Effector CD4-positive, alpha-beta T cell (primary cell): ENCODE data around the gene PLEKHS1.
"Not testable (repeated sequence)": the region's sequence is repeated elsewhere in the genome, so short reads cannot be mapped to it uniquely, and the experiment has no call there.

Experiments used
- DNase-seq: peaks from one replicate; pipeline ENCODE4 v3.0.0-alpha.2; 2020

PLEKHS1 gene

GRCh38 chr10:113742466-113742865 is 9.0 kb upstream of the PLEKHS1 start:
- DNase-seq, result no peak

GRCh38 chr10:113743594-113743993 is 7.9 kb upstream of the PLEKHS1 start:
- DNase-seq, result no peak

GRCh38 chr10:113745374-113745773 is 6.1 kb upstream of the PLEKHS1 start:
- DNase-seq, result no peak

- no peak for DNase-seq
Observed at GRCh38 chr10:113746217-113746957, 5.1 kb upstream of the PLEKHS1 start.

- no peak for DNase-seq
Observed at GRCh38 chr10:113752553-113752952, 1.1 kb downstream of the PLEKHS1 start.

GRCh38 chr10:113753020-113753692 is 1.7 kb downstream of the PLEKHS1 start:
- DNase-seq, result no peak

- DNase-seq, result no peak
Observed at GRCh38 chr10:113754125-113754524, 2.6 kb downstream of the PLEKHS1 start.

GRCh38 chr10:113754768-113755167 is 3.3 kb downstream of the PLEKHS1 start:
- no peak for DNase-seq

GRCh38 chr10:113756940-113757543 is 5.6 kb downstream of the PLEKHS1 start:
- no peak for DNase-seq

- no peak for DNase-seq
Observed at GRCh38 chr10:113762083-113762482, 10.6 kb downstream of the PLEKHS1 start.

- no peak for DNase-seq
Observed at GRCh38 chr10:113764582-113764981, 13.1 kb downstream of the PLEKHS1 start.

- DNase-seq, result no peak
Observed at GRCh38 chr10:113765910-113766309, 14.4 kb downstream of the PLEKHS1 start.

GRCh38 chr10:113767222-113767621 is 15.7 kb downstream of the PLEKHS1 start:
- no peak for DNase-seq

GRCh38 chr10:113770346-113770745 is 18.9 kb downstream of the PLEKHS1 start:
- no peak for DNase-seq

- DNase-seq, result not testable (repeated sequence)
Observed at GRCh38 chr10:113771131-113771530, 19.6 kb downstream of the PLEKHS1 start.

GRCh38 chr10:113775686-113776294 is 24.3 kb downstream of the PLEKHS1 start:
- no peak for DNase-seq

GRCh38 chr10:113776553-113776952 is 25.1 kb downstream of the PLEKHS1 start:
- no peak for DNase-seq

GRCh38 chr10:113780681-113781250 is 29.3 kb downstream of the PLEKHS1 start:
- no peak for DNase-seq

- no peak for DNase-seq
Observed at GRCh38 chr10:113782367-113782766, 30.9 kb downstream of the PLEKHS1 start.

- DNase-seq, result no peak
Observed at GRCh38 chr10:113782986-113783704, 31.7 kb downstream of the PLEKHS1 start.

GRCh38 chr10:113788604-113789083 is 37.2 kb downstream of the PLEKHS1 start:
- no peak for DNase-seq

- DNase-seq, result no peak
Observed at GRCh38 chr10:113791691-113792090, 40.2 kb downstream of the PLEKHS1 start.
